Neutrophil (primary cell): ENCODE measurements around the gene LRRC27.

Experiments used
- H3K27ac ChIP-seq: fragments of 200-600 bp; sonication (generic); 2 replicates; pipeline ENCODE4 v1.5.1; 2016; ENCODE audit warnings: mild to moderate bottlenecking, moderate library complexity
- H3K27me3 ChIP-seq: fragments of 200-600 bp; sonication (generic); 2 replicates; pipeline ENCODE4 v1.6.0; 2016; ENCODE audit warnings: mild to moderate bottlenecking
- H3K36me3 ChIP-seq: fragments of 200-600 bp; sonication (generic); 2 replicates; pipeline ENCODE4 v1.5.1; 2017
- H3K4me1 ChIP-seq, 2 experiments: fragments of 200-600 bp in 1 of 2; sonication (generic) in 1 of 2; 1 replicate in 1 of 2; 2 replicates in 1 of 2; pipeline versions ENCODE4 v1.5.1 to v1.6.1; 2013 to 2016; ENCODE audit warnings: low read depth in 1 of 2, low read length in 1 of 2, mild to moderate bottlenecking in 1 of 2, moderate library complexity in 1 of 2; ENCODE audit not compliant: control insufficient read depth in 1 of 2, insufficient read depth in 1 of 2
- H3K4me3 ChIP-seq, 2 experiments: fragments of 200-600 bp in 1 of 2; sonication (generic) in 1 of 2; 1 replicate in 1 of 2; 2 replicates in 1 of 2; pipeline ENCODE4 v1.5.1; 2013 to 2016; ENCODE audit warnings: low read depth in 1 of 2, low read length in 1 of 2, mild to moderate bottlenecking in 1 of 2, moderate library complexity in 1 of 2
- H3K9me3 ChIP-seq: fragments of 200-600 bp; sonication (generic); 2 replicates; pipeline ENCODE4 v1.5.1; 2016
- TF ChIP-seq, protein P1 (sequence below): fragments of 200-600 bp; sonication (generic); IDR thresholded peaks from 2 replicates; pipeline ENCODE4 v1.5.1; 2016; ENCODE audit warnings: antibody characterized with exemption

LRRC27 gene

DNA sequence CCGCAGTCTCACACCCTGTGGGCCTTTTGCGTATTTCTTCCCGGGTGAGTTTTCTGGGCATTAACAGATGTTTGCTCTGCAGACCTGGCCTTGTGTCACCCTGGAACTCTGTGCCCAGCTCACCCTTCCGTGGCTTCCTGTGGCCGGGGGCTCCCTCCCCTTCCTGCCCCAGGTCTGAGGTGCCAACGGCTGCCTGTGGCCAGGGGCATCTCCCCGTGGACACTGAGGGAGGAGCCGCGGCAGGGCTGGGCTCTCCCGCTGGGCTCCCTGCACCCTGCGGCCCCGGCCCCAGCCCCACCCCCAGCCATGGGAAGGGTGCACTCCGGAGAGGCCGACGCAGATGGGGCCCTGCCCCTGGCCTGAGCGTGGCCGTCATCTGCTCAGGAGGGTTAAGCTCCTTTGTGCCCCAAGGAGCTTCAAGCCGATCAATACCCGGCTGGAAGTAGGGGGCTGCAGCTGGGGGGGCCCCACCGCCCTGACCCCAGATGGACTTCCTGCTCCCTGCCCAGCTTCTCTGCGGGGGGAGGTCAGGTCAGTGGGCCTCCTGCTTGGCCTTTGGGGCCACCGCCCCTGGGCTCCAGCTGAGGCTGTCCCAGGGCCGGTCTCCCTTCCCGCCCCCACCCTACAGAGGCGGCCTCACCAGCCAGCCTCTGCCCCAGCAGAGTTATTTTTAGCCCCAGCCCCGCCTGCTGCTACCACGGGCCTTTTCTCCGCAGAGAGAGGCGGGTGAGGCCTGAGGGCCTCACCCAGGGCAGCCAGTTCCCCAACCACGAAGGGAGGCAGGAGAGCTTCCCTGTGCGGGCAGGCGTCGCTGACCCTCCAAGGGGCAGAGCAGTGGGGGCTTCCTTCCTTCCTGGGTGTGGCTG, 89.2 kb downstream of the LRRC27 start:
- Histone ChIP-seq H3K27me3 (no peaks in the 10 kb centered on the region), H3K4me3 (peak overlapping the region; percentile 43 to 63), H3K4me1 (peaks cover 66 to 70% of the 10 kb centered on the region in 2 experiments), H3K9me3 (no peaks in the 10 kb centered on the region), H3K27ac (peak overlapping the region; percentile 91), H3K36me3 (no peaks in the 10 kb centered on the region)
- TF ChIP-seq, protein P1, sequence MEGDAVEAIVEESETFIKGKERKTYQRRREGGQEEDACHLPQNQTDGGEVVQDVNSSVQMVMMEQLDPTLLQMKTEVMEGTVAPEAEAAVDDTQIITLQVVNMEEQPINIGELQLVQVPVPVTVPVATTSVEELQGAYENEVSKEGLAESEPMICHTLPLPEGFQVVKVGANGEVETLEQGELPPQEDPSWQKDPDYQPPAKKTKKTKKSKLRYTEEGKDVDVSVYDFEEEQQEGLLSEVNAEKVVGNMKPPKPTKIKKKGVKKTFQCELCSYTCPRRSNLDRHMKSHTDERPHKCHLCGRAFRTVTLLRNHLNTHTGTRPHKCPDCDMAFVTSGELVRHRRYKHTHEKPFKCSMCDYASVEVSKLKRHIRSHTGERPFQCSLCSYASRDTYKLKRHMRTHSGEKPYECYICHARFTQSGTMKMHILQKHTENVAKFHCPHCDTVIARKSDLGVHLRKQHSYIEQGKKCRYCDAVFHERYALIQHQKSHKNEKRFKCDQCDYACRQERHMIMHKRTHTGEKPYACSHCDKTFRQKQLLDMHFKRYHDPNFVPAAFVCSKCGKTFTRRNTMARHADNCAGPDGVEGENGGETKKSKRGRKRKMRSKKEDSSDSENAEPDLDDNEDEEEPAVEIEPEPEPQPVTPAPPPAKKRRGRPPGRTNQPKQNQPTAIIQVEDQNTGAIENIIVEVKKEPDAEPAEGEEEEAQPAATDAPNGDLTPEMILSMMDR: no peak

DNA sequence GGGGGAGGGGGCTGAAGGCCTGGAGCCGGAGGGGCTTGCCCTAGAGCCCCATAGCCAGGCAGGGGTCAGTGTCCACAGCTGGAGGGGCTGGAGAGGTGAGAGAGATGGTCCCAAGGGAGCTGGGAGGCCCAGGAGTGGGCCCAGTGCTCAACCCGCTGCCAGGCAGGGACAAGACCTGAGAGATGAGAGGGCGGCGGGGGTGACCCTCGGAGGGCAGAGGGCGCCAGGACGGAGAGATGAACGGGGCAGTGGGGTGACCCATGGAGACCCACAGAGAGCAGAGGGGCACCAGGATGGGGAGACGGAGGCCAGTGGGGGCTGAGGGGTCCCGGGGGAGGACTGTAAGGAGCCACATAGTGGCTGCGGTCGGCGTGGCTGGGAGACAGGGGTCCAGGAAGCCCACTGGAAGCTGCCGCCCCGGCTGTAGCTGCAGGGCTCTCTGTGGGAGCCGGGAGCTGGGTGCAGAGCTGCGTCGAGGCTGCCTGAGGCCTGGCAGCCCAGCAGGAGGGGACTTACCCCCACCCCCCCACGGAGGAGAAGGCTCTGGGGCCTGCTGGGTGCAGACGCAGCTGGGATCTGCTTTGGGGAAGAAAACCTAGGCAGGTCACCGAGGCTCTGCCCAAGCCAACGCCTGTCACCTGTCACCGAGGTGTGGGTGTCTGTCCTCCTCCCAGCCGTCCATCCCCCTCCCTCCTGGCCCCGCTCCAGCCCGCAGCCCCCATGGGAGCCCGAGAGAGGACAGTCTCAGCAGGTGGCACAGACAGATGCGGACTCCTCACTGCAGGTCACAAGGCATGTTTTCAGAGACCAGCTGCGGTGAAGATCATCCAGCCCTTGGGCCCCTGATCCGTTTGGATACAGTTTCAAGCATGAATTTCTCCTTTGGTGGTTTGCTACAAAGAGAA, 90.1 kb downstream of the LRRC27 start:
- H3K36me3 ChIP-seq: no peaks in the 10 kb centered on the region
- H3K27ac ChIP-seq: peak overlapping the region; percentile 91

DNA sequence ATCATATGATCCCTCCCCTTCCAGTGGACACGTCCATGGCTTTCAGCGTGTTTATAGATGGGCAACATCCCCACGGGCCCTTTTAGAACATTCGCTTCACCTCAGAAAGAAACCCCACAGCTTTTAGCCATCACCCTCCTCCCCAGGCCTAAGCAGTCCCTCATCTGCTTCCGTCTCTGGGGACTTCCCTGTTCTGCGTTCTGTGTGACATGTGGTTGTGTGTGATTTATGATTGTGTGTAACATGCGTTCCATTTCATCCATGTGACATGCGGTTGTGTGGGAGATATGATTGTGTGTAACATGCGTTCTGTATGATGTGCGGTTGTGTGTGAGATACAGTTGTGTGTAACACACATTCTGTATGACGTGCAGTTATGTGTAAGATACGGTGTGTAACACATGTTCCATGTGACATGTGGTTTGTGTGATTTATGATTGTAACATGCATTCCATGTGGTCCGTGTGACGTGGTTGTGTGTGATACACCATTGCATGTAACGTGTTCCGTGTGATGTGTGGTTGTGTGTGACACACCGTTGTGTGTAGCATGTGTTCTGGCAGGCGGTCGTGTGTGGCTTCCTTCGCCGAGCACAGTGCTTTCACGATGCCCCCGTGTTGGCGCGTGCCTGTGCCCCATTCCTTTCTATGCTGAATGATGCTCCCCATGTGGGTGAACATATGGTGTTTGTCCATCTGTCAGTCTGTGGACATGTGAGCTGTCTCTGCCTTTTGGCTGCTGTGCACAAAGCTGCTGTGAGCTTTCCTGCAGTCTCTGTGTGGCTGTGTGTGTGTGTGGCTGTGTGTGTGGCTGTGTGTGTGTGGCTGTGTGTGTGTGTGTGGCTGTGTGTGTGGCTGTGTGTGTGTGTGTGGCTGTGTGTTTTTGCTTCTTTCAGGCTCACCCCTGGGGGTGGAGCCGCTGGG, 91.2 kb downstream of the LRRC27 start:
- H3K27ac ChIP-seq: peak overlapping the region; percentile 91
- no peaks in the 10 kb centered on the region for H3K9me3 ChIP-seq
- TF ChIP-seq, protein P1: no peak
- no peaks in the 10 kb centered on the region for H3K27me3 ChIP-seq
- peak overlapping the region in 1 of 2 experiments; percentile 63 for H3K4me3 ChIP-seq
- no peaks in the 10 kb centered on the region for H3K36me3 ChIP-seq
- H3K4me1 ChIP-seq: peaks cover 52 to 57% of the 10 kb centered on the region in 2 experiments

More for the DNA sequence above, 90.1 kb downstream of the LRRC27 start:
- TF ChIP-seq, protein P1: no peak
- Histone ChIP-seq H3K4me3 (peak overlapping the region; percentile 43 to 63), H3K9me3 (no peaks in the 10 kb centered on the region), H3K27me3 (no peaks in the 10 kb centered on the region), H3K4me1 (peaks cover 63 to 67% of the 10 kb centered on the region in 2 experiments)

DNA sequence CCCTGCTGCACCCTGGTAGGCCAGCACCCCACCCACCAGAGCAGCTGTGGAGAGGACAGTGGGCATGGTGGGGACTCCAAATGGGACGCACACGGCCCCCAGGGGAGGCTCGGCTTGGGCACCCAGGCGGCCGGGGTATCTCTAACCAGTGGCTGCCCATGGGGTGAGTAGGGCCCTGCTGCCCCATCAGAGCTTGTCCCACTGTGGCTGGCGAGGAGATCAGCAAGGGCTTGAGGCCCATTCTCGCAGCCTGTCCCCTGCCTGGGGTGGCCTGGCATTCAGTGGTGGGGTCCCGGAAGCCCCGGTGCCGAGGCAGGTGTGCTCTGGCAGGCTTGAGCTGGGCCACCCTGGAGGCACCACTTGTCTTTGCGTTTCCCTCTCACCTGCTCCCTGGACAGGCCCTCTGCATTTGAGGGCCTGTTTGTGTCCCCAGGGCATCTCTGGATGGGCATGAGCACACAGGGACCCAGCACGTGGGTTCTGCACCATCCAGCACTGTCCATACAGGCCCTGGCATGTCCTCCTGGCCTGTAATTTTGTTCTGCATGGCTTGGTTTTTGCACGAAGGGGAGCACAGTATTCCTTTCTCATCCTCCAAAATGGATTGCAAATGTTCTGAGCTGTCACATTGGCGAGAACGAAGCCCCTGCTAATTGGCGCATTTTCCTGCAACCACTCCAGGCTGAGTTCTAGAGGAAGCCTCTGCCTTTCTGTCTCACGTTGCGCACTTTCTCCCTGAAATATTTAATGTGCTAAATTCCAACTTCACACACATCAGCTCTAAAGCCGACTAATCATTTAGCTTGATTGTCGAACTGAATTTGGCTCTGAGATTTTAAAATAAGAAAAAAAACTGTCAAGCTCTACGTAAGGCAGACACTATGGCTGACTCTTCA, 92.2 kb downstream of the LRRC27 start:
- Histone ChIP-seq H3K4me1 (peaks cover 42 to 46% of the 10 kb centered on the region in 2 experiments), H3K27me3 (no peaks in the 10 kb centered on the region), H3K9me3 (no peaks in the 10 kb centered on the region), H3K4me3 (no peak overlapping the region), H3K36me3 (no peaks in the 10 kb centered on the region), H3K27ac (no peak overlapping the region)
- TF ChIP-seq, protein P1: no peak
